ENCODE data around the gene HSPA12A.

HSPA12A gene

GRCh38 chr10:116631871-116632295 is 110.5 kb downstream of the HSPA12A start:
- H3K4me3 ChIP-seq (ENCODE audit: low read length in 2 of 2) = no peak overlapping the region
- H3K27ac ChIP-seq (ENCODE audit: low read length) = no peak overlapping the region
- H3K9me3 ChIP-seq (ENCODE audit: control insufficient read depth in 2 of 2, low read length in 2 of 2) = no peaks in the 10 kb centered on the region
- H3K4me1 ChIP-seq (ENCODE audit: control insufficient read depth, insufficient read depth, low read length) = no peaks in the 10 kb centered on the region
- H3K9ac ChIP-seq (ENCODE audit: low read length in 2 of 2) = no peak overlapping the region
- no peaks in the 10 kb centered on the region for H3K36me3 ChIP-seq (ENCODE audit: control insufficient read depth in 2 of 2, insufficient read depth in 2 of 2, low read length in 2 of 2)
- peaks cover 5 to 10% of the 10 kb centered on the region in 2 donors for H3K27me3 ChIP-seq (ENCODE audit: control insufficient read depth in 1 of 2, insufficient read depth in 2 of 2, low read length in 2 of 2)

DNA sequence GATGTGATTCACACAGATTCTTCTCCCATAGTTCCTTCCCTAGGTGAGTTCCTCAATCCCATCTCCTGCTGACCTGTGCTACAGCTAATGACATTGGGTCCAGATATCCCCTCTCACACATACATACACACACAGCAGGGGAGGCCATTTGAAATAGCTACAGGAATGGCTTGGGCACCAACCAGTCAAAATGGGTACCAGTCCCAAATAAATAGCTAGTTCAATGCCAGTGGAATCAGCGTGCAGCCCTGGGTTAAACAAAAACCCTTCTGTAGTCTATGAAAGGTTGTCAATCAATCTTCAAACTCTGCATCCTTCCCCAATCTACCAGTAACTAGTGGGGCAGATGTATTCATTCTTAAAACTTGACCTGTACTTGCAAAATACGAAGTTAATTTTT is 112.3 kb downstream of the HSPA12A start:
- Histone ChIP-seq H3K4me1 (ENCODE audit: control insufficient read depth, insufficient read depth, low read length) (no peaks in the 10 kb centered on the region), H3K9ac (ENCODE audit: low read length in 2 of 2) (no peak overlapping the region), H3K36me3 (ENCODE audit: control insufficient read depth in 2 of 2, insufficient read depth in 2 of 2, low read length in 2 of 2) (no peaks in the 10 kb centered on the region), H3K4me3 (ENCODE audit: low read length in 2 of 2) (no peak overlapping the region), H3K9me3 (ENCODE audit: control insufficient read depth in 2 of 2, low read length in 2 of 2) (no peaks in the 10 kb centered on the region), H3K27ac (ENCODE audit: low read length) (no peak overlapping the region), H3K27me3 (ENCODE audit: control insufficient read depth in 1 of 2, insufficient read depth in 2 of 2, low read length in 2 of 2) (peaks cover 14 to 15% of the 10 kb centered on the region in 2 donors)

- H3K27me3 ChIP-seq (ENCODE audit: control insufficient read depth in 1 of 2, insufficient read depth in 2 of 2, low read length in 2 of 2) = peaks cover 14 to 15% of the 10 kb centered on the region in 2 donors
- H3K27ac ChIP-seq (ENCODE audit: low read length) = no peak overlapping the region
Measured at GRCh38 chr10:116629340-116629739, 113.0 kb downstream of the HSPA12A start.

DNA sequence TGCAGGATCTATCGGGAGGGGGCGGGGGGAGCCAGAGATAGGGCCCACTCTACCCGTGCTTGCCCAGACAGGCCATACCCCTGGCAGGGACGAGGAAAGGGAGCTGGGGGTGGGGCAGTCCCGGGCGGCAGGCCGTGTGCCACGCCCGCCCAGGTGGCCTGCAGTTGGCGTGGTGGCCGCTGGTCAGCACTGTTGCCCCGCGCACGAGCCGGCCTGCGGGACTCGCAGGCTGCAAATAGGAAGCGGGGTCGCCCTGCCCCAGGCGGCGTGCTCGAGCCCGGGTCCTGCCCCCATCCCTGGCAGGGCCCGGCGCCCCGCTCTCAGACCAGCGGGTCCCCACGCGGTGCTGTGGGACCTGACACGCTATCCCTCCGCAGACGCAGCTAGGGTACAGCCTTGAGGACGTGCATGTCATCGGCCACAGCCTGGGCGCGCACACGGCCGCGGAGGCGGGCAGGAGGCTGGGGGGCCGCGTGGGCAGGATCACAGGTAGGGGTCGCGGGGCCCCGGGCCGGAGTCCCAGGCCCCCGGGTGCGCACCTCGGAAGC is 114.9 kb downstream of the HSPA12A start:
- H3K27me3 ChIP-seq (ENCODE audit: control insufficient read depth in 1 of 2, insufficient read depth in 2 of 2, low read length in 2 of 2) = peaks cover 14 to 15% of the 10 kb centered on the region in 2 donors
- peak overlapping the region; percentile 31 to 54 for H3K4me3 ChIP-seq (ENCODE audit: low read length in 2 of 2)
- H3K4me1 ChIP-seq (ENCODE audit: control insufficient read depth, insufficient read depth, low read length) = no peaks in the 10 kb centered on the region
- no peaks in the 10 kb centered on the region for H3K9me3 ChIP-seq (ENCODE audit: control insufficient read depth in 2 of 2, low read length in 2 of 2)
- H3K9ac ChIP-seq (ENCODE audit: low read length in 2 of 2) = no peak overlapping the region
- no peaks in the 10 kb centered on the region for H3K36me3 ChIP-seq (ENCODE audit: control insufficient read depth in 2 of 2, insufficient read depth in 2 of 2, low read length in 2 of 2)
- no peak overlapping the region for H3K27ac ChIP-seq (ENCODE audit: low read length)

More at GRCh38 chr10:116629340-116629739, 113.0 kb downstream of the HSPA12A start:
- Histone ChIP-seq H3K36me3 (ENCODE audit: control insufficient read depth in 2 of 2, insufficient read depth in 2 of 2, low read length in 2 of 2) (no peaks in the 10 kb centered on the region), H3K4me1 (ENCODE audit: control insufficient read depth, insufficient read depth, low read length) (no peaks in the 10 kb centered on the region), H3K4me3 (ENCODE audit: low read length in 2 of 2) (no peak overlapping the region), H3K9me3 (ENCODE audit: control insufficient read depth in 2 of 2, low read length in 2 of 2) (no peaks in the 10 kb centered on the region), H3K9ac (ENCODE audit: low read length in 2 of 2) (no peak overlapping the region)

GRCh38 chr10:116626815-116627214 is 115.6 kb downstream of the HSPA12A start:
- no peaks in the 10 kb centered on the region for H3K4me1 ChIP-seq (ENCODE audit: control insufficient read depth, insufficient read depth, low read length)
- no peaks in the 10 kb centered on the region for H3K9me3 ChIP-seq (ENCODE audit: control insufficient read depth in 2 of 2, low read length in 2 of 2)
- no peak overlapping the region for H3K27ac ChIP-seq (ENCODE audit: low read length)
- no peak overlapping the region for H3K4me3 ChIP-seq (ENCODE audit: low read length in 2 of 2)
- H3K9ac ChIP-seq (ENCODE audit: low read length in 2 of 2) = no peak overlapping the region
- no peaks in the 10 kb centered on the region for H3K36me3 ChIP-seq (ENCODE audit: control insufficient read depth in 2 of 2, insufficient read depth in 2 of 2, low read length in 2 of 2)
- peaks cover 14 to 15% of the 10 kb centered on the region in 2 donors for H3K27me3 ChIP-seq (ENCODE audit: control insufficient read depth in 1 of 2, insufficient read depth in 2 of 2, low read length in 2 of 2)

DNA sequence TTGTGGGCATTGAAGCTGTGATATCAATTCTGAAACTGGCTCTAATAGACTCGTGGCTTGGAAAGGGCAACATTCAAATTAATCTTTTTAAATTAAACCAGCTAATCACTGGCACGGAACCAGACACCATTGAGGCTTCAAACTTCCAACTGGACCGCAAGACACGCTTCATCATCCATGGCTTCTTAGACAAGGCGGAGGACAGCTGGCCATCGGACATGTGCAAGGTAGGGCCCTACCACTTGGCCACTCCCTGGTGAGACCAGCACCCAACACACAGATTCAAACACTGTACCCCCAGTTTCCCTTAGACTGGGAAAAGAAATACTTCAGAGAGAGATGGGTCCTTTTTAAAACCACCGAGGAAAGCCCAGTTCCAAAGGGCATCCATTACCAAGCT is 116.5 kb downstream of the HSPA12A start:
- H3K27ac ChIP-seq (ENCODE audit: low read length) = no peak overlapping the region
- peaks cover 14 to 17% of the 10 kb centered on the region in 2 donors for H3K27me3 ChIP-seq (ENCODE audit: control insufficient read depth in 1 of 2, insufficient read depth in 2 of 2, low read length in 2 of 2)
- no peaks in the 10 kb centered on the region for H3K4me1 ChIP-seq (ENCODE audit: control insufficient read depth, insufficient read depth, low read length)
- H3K4me3 ChIP-seq (ENCODE audit: low read length in 2 of 2) = no peak overlapping the region
- H3K9ac ChIP-seq (ENCODE audit: low read length in 2 of 2) = no peak overlapping the region
- H3K36me3 ChIP-seq (ENCODE audit: control insufficient read depth in 2 of 2, insufficient read depth in 2 of 2, low read length in 2 of 2) = no peaks in the 10 kb centered on the region
- no peaks in the 10 kb centered on the region for H3K9me3 ChIP-seq (ENCODE audit: control insufficient read depth in 2 of 2, low read length in 2 of 2)

DNA sequence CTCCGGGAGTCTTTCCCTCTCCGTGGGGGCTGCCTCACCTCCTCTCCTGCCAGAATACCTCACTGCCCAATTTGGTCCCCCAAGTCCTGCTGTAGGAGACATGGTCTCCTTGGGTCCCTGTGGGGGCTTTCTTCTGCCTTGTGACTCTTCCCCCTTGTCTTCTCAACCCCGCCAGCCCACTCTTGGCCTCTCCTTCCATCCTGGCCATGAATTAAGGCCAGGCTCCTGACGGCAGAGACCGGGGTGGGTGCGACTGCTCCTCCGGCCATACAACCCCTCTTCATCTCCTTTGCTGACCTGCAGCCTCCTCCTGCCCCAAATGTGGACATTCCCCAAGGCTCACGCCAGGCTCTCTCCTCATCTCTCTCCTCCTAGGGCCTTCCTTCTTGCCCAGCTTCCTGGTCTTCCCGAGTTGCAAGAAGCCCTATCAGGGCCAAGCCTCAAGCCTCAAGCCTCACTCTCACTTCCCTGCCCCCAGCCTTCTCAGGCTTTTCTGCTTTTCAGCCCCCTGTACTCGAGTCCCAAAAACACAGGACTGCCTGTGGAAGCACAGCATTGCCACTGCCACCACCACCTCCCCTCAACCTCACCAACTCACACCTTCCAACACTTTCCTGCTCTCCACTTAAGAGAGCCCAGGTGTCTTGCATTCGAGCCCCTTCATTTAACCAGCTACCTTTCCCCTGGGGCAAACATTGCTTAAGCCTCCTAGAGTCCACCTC is 120.3 kb downstream of the HSPA12A start:
- H3K36me3 ChIP-seq (ENCODE audit: control insufficient read depth in 2 of 2, insufficient read depth in 2 of 2, low read length in 2 of 2) = no peaks in the 10 kb centered on the region
- no peaks in the 10 kb centered on the region for H3K9me3 ChIP-seq (ENCODE audit: control insufficient read depth in 2 of 2, low read length in 2 of 2)
- H3K9ac ChIP-seq (ENCODE audit: low read length in 2 of 2) = no peak overlapping the region
- no peak overlapping the region for H3K4me3 ChIP-seq (ENCODE audit: low read length in 2 of 2)
- H3K4me1 ChIP-seq (ENCODE audit: control insufficient read depth, insufficient read depth, low read length) = no peaks in the 10 kb centered on the region
- peaks cover 7 to 14% of the 10 kb centered on the region in 2 donors for H3K27me3 ChIP-seq (ENCODE audit: control insufficient read depth in 1 of 2, insufficient read depth in 2 of 2, low read length in 2 of 2)
- H3K27ac ChIP-seq (ENCODE audit: low read length) = no peak overlapping the region

DNA sequence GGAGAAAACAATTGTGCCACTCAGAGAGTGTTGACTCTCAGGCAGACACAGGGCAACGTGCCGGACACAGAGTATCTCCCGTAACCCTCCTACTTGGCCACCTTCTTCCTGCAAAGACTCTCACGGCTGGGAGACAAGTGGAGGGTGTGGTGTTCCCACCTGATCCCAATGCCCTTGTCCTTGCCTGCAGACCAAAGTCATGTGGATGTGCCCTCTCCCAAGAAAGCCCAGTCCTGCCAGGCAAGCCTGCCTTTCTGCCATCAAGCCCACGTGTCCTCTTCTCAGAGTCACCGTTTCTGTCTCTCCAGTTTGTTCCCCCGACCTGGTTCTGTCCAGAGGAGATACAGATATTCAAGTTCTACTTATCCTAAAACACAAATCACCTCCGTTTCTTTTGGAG is 120.9 kb downstream of the HSPA12A start:
- Histone ChIP-seq H3K4me3 (ENCODE audit: low read length in 2 of 2) (no peak overlapping the region), H3K9me3 (ENCODE audit: control insufficient read depth in 2 of 2, low read length in 2 of 2) (no peaks in the 10 kb centered on the region), H3K36me3 (ENCODE audit: control insufficient read depth in 2 of 2, insufficient read depth in 2 of 2, low read length in 2 of 2) (no peaks in the 10 kb centered on the region), H3K4me1 (ENCODE audit: control insufficient read depth, insufficient read depth, low read length) (no peaks in the 10 kb centered on the region), H3K27ac (ENCODE audit: low read length) (no peak overlapping the region), H3K9ac (ENCODE audit: low read length in 2 of 2) (no peak overlapping the region), H3K27me3 (ENCODE audit: control insufficient read depth in 1 of 2, insufficient read depth in 2 of 2, low read length in 2 of 2) (peaks cover under 1 to 7% of the 10 kb centered on the region in 2 donors)

All from stomach smooth muscle (tissue), 2 donors.